KMS-11 (cell line): ENCODE data around the gene TMTC1.

ENCODE experiments used
- H2AFZ ChIP-seq: fragments of 200-600 bp; sonication (generic); 2 replicates; pipeline ENCODE4 v1.6.1; 2016; ENCODE audit warnings: antibody characterized with exemption, mixed run types, low read depth
- H3K27ac ChIP-seq: fragments of 200-600 bp; sonication (generic); 2 replicates; pipeline ENCODE4 v1.6.1; 2016; ENCODE audit warnings: mild to moderate bottlenecking, mixed run types
- H3K27me3 ChIP-seq: fragments of 200-600 bp; sonication (generic); 2 replicates; pipeline ENCODE4 v1.6.1; 2017; ENCODE audit warnings: mild to moderate bottlenecking, low read depth, mixed run types, moderate library complexity; ENCODE audit not compliant: insufficient read depth
- H3K36me3 ChIP-seq: fragments of 200-600 bp; sonication (generic); 2 replicates; pipeline ENCODE4 v1.6.1; 2017; ENCODE audit warnings: mild to moderate bottlenecking, mixed run types; ENCODE audit not compliant: insufficient read depth
- H3K4me1 ChIP-seq: fragments of 200-600 bp; sonication (generic); 2 replicates; pipeline ENCODE4 v1.6.1; 2016; ENCODE audit warnings: mild to moderate bottlenecking, low read depth, mixed run types; ENCODE audit not compliant: poor library complexity, severe bottlenecking
- H3K4me2 ChIP-seq: fragments of 200-600 bp; sonication (generic); 2 replicates; pipeline ENCODE4 v1.7.0; 2016; ENCODE audit warnings: mild to moderate bottlenecking, mixed run types
- H3K4me3 ChIP-seq: fragments of 200-600 bp; sonication (generic); IDR thresholded peaks from 2 replicates; pipeline ENCODE4 v1.6.1; 2017; ENCODE audit warnings: low read depth, low read length, mixed read lengths; ENCODE audit not compliant: insufficient read depth
- H3K79me2 ChIP-seq: fragments of 200-600 bp; sonication (generic); 2 replicates; pipeline ENCODE4 v1.6.1; 2016; ENCODE audit warnings: low read depth, mixed run types; ENCODE audit not compliant: insufficient read depth
- H3K9ac ChIP-seq: fragments of 200-600 bp; sonication (generic); 2 replicates; pipeline ENCODE4 v1.6.1; 2016; ENCODE audit warnings: mild to moderate bottlenecking, mixed run types
- H4K20me1 ChIP-seq: fragments of 200-600 bp; sonication (generic); 2 replicates; pipeline ENCODE4 v1.6.1; 2016; ENCODE audit warnings: mild to moderate bottlenecking, mixed run types; ENCODE audit not compliant: insufficient read depth
- TF ChIP-seq, protein P1 (sequence below): fragments of 200-600 bp; sonication (generic); conservative IDR thresholded peaks from 2 replicates; pipeline ENCODE4 v1.6.1; 2017; ENCODE audit warnings: low read depth, mild to moderate bottlenecking, antibody characterized with exemption, low read length, moderate library complexity, mixed read lengths

Gene TMTC1

DNA sequence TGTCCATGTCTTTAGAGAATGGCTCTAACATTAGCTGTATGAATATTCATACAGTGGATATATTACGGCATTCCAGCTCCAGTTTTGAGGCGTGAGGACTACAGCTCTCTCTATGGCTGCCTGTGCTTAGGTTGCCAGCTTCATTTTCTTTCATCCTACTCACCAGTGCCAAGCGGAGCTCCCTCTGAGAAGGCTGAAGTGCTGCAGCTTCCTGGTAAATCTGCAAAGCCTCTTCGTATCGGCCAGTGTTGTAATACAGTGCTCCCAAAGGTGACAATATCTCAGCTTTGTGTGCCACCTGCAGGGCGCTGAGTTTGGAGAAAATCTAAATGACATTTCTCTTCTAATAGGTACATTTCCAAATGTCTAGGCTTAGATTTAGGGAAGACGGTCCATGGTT lies 266.5 kb downstream of the TMTC1 start:
- H3K9ac ChIP-seq, result no peak overlapping the region
- H3K27me3 ChIP-seq, result no peaks in the 10 kb centered on the region
- no peak overlapping the region for H2AFZ ChIP-seq
- no peaks in the 10 kb centered on the region for H3K79me2 ChIP-seq
- H3K4me1 ChIP-seq, result peaks cover 17% of the 10 kb centered on the region
- no peaks in the 10 kb centered on the region for H3K36me3 ChIP-seq
- no peaks in the 10 kb centered on the region for H4K20me1 ChIP-seq
- H3K4me2 ChIP-seq, result no peak overlapping the region
- TF ChIP-seq, protein P1, sequence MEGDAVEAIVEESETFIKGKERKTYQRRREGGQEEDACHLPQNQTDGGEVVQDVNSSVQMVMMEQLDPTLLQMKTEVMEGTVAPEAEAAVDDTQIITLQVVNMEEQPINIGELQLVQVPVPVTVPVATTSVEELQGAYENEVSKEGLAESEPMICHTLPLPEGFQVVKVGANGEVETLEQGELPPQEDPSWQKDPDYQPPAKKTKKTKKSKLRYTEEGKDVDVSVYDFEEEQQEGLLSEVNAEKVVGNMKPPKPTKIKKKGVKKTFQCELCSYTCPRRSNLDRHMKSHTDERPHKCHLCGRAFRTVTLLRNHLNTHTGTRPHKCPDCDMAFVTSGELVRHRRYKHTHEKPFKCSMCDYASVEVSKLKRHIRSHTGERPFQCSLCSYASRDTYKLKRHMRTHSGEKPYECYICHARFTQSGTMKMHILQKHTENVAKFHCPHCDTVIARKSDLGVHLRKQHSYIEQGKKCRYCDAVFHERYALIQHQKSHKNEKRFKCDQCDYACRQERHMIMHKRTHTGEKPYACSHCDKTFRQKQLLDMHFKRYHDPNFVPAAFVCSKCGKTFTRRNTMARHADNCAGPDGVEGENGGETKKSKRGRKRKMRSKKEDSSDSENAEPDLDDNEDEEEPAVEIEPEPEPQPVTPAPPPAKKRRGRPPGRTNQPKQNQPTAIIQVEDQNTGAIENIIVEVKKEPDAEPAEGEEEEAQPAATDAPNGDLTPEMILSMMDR, result no peak
- no peak overlapping the region for H3K4me3 ChIP-seq
- H3K27ac ChIP-seq, result no peak overlapping the region

- peak overlapping the region; percentile 39 for H3K4me2 ChIP-seq
- H2AFZ ChIP-seq, result no peak overlapping the region
- no peak overlapping the region for H3K4me3 ChIP-seq
- TF ChIP-seq, protein P1, result no peak
- no peak overlapping the region for H3K9ac ChIP-seq
- no peak overlapping the region for H3K27ac ChIP-seq
- H3K4me1 ChIP-seq, result peaks cover 17% of the 10 kb centered on the region
- H3K27me3 ChIP-seq, result no peaks in the 10 kb centered on the region
- no peaks in the 10 kb centered on the region for H3K79me2 ChIP-seq
- H3K36me3 ChIP-seq, result no peaks in the 10 kb centered on the region
- H4K20me1 ChIP-seq, result no peaks in the 10 kb centered on the region
Observed at GRCh38 chr12:29516431-29516875, 267.3 kb downstream of the TMTC1 start.

GRCh38 chr12:29510591-29511185 lies 273.1 kb downstream of the TMTC1 start:
- H3K4me3 ChIP-seq, result no peak overlapping the region
- no peaks in the 10 kb centered on the region for H4K20me1 ChIP-seq
- no peaks in the 10 kb centered on the region for H3K36me3 ChIP-seq
- H3K27ac ChIP-seq, result no peak overlapping the region
- no peak overlapping the region for H3K9ac ChIP-seq
- TF ChIP-seq, protein P1, result no peak
- no peaks in the 10 kb centered on the region for H3K27me3 ChIP-seq
- no peaks in the 10 kb centered on the region for H3K79me2 ChIP-seq
- H2AFZ ChIP-seq, result no peak overlapping the region
- no peak overlapping the region for H3K4me2 ChIP-seq
- H3K4me1 ChIP-seq, result no peaks in the 10 kb centered on the region

- Histone ChIP-seq H3K27me3 (no peaks in the 10 kb centered on the region), H3K4me3 (no peak overlapping the region), H3K27ac (no peak overlapping the region), H3K9ac (no peak overlapping the region), H3K36me3 (no peaks in the 10 kb centered on the region), H4K20me1 (no peaks in the 10 kb centered on the region), H3K4me2 (no peak overlapping the region), H3K4me1 (no peaks in the 10 kb centered on the region), H3K79me2 (no peaks in the 10 kb centered on the region), H2AFZ (no peak overlapping the region)
- TF ChIP-seq, protein P1, result no peak
Observed at GRCh38 chr12:29509503-29509902, 274.2 kb downstream of the TMTC1 start.
